ENCODE measurements around the gene TRIM59.

TRIM59 gene

GRCh38 chr3:160402221-160403027, 47.2 kb downstream of the TRIM59 start:
- peak; percentile 53 for DNase-seq

- peak; percentile 58 for DNase-seq
Observed at GRCh38 chr3:160401291-160402095, 48.1 kb downstream of the TRIM59 start.

DNA sequence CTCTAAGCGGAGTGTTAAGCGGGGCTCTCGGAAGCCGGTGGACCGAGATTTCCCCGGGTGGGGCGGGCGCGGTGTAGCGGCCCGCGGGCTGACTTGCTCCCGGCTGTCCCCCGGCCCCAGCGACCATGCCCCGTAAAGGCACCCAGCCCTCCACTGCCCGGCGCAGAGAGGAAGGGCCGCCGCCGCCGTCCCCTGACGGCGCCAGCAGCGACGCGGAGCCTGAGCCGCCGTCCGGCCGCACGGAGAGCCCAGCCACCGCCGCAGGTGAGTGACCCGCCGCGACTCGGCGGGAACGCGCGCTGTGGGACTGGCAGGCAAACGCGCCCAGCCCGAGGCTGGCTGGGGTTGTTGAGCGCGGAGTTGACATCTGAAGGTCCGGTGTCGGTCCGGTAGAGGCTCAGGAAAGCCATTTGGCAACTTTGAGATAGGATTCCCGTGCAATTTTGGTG, 48.9 kb downstream of the TRIM59 start:
- DNase-seq: no peak

DNA sequence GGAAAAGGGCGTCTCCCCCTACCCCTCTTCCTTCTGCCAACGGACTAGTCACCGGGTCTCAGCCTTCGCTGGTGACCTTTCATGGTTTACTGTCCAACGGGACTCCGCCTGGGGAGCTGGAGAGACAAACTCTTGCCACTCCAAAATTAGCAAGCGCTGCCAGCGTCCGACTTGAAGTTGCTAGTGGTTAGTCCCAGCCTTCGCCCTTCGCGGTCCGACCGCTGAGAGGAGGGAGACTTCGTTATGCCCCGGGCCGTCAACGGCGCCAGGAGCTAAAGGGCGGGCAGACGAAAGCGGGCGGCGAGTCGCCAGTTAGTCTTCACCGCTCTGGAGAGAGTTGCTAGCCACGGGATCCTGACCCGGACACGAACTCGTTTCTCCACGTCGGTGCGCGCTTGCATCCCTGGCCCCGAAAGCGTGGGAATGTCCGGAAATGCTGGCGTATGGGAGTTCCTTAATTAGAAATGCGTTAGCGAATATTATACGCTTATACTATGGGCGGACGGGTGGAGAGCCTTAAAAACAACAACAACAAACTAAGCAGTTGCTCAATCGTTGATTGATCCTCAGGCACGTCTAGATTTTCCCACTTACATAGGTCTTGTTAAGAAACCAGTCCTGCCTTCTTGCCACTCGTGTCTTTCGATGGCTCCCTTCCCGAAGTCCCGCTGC, 49.4 kb downstream of the TRIM59 start:
- peak; percentile 30 for DNase-seq

DNA sequence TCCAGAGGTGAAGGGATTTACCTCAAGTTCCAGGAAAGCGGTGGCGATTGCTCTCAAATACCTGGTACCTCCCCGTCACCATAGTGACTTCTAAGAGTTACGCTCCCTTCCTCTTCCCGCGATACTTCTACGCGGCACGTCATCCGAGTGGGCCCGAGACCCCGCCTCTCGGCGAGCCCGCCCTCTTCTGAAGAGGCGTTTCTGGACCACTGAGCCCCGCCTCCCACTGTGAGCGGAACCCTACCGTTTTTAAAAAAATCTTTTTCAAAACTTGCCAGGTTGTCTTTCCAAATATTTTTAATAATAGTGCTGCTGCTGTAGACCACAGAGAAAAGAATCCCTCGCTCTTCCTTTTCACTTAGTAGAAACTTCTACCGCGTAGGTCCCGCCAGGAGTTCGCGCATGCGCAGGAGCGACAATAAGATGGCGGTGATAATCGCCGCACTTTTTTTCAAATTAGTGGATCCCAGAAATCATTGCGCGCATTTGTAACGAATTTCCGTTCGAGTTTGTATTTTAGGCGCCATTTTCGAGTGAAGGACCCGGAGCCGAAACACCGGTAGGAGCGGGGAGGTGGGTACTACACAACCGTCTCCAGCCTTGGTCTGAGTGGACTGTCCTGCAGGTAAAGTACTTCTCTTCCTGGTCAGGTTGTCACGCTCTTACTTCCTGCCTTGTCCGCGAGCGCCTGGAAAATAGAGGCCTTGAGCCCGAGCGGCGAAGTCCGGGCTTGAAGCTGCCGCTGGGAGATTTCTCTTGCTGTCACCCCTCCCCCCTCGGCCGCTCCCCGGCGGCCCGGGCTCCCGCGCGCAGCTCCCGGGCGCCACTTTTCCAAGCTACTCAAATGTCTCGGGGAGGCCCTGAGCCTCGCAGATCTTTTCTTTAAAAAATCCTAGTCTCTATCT, 50.2 kb downstream of the TRIM59 start, which contains the start of the genes IFT80 and SMC4:
IFT80 (minus strand) TSS at position 101 of the 905 bp plus-strand sequence. CDS start 14,625 bp downstream, outside the sequence.
SMC4 (plus strand) TSS at position 526 of the 905 bp plus-strand sequence. CDS start 1,177 bp downstream, outside the sequence.
- peak; percentile 99 for DNase-seq

DNA sequence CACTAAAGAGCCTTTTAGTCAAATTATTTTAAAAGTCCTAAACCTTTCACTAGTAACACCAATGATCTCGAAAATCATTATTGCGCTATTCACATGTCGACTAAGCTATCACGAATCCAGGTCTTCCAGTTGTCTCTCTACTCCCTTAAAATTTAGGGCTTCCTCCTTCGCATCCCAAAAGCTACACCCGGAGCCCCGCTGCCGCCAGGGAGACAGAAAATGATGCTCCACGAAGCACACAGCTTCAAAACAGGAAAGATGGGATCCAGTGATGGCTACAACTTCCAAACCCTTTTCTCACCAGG, 50.8 kb downstream of the TRIM59 start:
- no peak for DNase-seq

- DNase-seq: no peak
Observed at GRCh38 chr3:160395297-160395696, 54.3 kb downstream of the TRIM59 start.

DNA sequence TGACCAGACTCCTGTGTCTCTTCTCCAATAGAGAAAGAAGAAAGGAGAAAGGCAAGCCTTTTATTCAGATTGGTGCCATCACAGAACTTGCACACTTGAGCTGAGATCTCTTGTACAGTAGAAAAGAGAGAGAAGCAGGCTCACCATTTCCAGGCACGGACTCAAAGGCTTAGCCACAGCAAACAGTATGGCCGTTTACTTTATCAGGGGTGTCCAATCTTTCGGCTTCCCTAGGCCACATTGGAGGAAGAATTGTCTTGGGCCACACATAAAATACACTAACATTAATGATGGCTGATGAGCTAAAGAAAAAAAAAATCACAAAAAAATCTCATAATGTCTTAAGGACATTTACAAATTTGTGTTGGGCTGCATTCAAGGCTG, 55.6 kb downstream of the TRIM59 start:
- DNase-seq: no peak

GRCh38 chr3:160393346-160394008, 56.1 kb downstream of the TRIM59 start:
- DNase-seq: no peak

GRCh38 chr3:160392798-160393197, 56.8 kb downstream of the TRIM59 start:
- no peak for DNase-seq

GRCh38 chr3:160390565-160391138, 58.9 kb downstream of the TRIM59 start:
- DNase-seq: no peak
